Prostate gland (tissue), 2 donors: ENCODE measurements around the gene LTB. TPM values are rescaled to one million over a fixed set of nuclear protein-coding genes. Genes with fewer than 3 reads are reported as not detected.
"Not testable (repeated sequence)": the region's sequence is repeated elsewhere in the genome, so short reads cannot be mapped to it uniquely, and the experiment has no call there.

Experiments
- DNase-seq: peaks from one replicate; pipeline ENCODE4 v3.0.0-alpha.2; 2019; ENCODE audit warnings: low spot score
- H3K27ac ChIP-seq, 2 donors: fragments of 200-600 bp; sonication (generic); 2 replicates each; pipeline ENCODE4 v1.5.1; 2017 to 2019
- H3K27me3 ChIP-seq: fragments of 200-600 bp; sonication (generic); replicated peaks from 2 replicates; pipeline ENCODE4 v1.5.1; 2019; ENCODE audit not compliant: insufficient read depth
- H3K36me3 ChIP-seq, 2 donors: fragments of 200-600 bp; sonication (generic); 1 replicate in 1 of 2; 2 replicates in 1 of 2; pipeline versions ENCODE4 v1.5.1 to v1.8.1; 2017 to 2019
- H3K4me1 ChIP-seq: fragments of 200-600 bp; sonication (generic); replicated peaks from 2 replicates; pipeline ENCODE4 v1.5.1; 2019
- H3K4me3 ChIP-seq, 2 donors: fragments of 200-600 bp; sonication (generic); 2 replicates each; pipeline ENCODE4 v1.5.1; 2017 to 2019
- H3K9me3 ChIP-seq: fragments of 200-600 bp; sonication (generic); 2 replicates; pipeline ENCODE4 v1.5.1; 2017
- POLR2A ChIP-seq: fragments of 450-650 bp; IDR thresholded peaks from one replicate; pipeline ENCODE4 v1.6.1; 2016; ENCODE audit warnings: antibody characterized with exemption, mild to moderate bottlenecking
- POLR2AphosphoS5 ChIP-seq: sonication (generic); formaldehyde crosslinking; IDR thresholded peaks from one replicate; pipeline ENCODE4 v1.6.1; 2017; ENCODE audit warnings: antibody characterized with exemption
- WGBS: methylation state at CpG from one replicate; pipeline ENCODE4 v1.1.5; 2018; 5-methylcytosine and 5-hydroxymethylcytosine counted together
- intact Hi-C: fragments of 100-400 bp; cut with DNase I; formaldehyde crosslinking; loops from one replicate; pipeline ENCODE4 v1.14.2; 2022
- total RNA-seq, 2 donors: library from RNA; depleted of rRNA; stranded (reverse); fragments of >200 nt; gene quantifications; one replicate each; pipeline ENCODE4 v1.1.0, GENCODE V29; 2016
- TF ChIP-seq, protein P1 (sequence below), 4 experiments: fragments of 200-600 bp in 2 of 4; fragments of 450-650 bp in 2 of 4; sonication (generic) in 2 of 4; IDR thresholded peaks; 1 replicate in 3 of 4; 2 replicates in 1 of 4; pipeline ENCODE4 v1.5.1; 2016 to 2019; ENCODE audit warnings: antibody characterized with exemption in 4 of 4, mild to moderate bottlenecking in 2 of 4, moderate library complexity in 2 of 4

LTB gene
- total RNA-seq, 2 donors from 2014 or later = 0.97 TPM; not detected in 1

DNA sequence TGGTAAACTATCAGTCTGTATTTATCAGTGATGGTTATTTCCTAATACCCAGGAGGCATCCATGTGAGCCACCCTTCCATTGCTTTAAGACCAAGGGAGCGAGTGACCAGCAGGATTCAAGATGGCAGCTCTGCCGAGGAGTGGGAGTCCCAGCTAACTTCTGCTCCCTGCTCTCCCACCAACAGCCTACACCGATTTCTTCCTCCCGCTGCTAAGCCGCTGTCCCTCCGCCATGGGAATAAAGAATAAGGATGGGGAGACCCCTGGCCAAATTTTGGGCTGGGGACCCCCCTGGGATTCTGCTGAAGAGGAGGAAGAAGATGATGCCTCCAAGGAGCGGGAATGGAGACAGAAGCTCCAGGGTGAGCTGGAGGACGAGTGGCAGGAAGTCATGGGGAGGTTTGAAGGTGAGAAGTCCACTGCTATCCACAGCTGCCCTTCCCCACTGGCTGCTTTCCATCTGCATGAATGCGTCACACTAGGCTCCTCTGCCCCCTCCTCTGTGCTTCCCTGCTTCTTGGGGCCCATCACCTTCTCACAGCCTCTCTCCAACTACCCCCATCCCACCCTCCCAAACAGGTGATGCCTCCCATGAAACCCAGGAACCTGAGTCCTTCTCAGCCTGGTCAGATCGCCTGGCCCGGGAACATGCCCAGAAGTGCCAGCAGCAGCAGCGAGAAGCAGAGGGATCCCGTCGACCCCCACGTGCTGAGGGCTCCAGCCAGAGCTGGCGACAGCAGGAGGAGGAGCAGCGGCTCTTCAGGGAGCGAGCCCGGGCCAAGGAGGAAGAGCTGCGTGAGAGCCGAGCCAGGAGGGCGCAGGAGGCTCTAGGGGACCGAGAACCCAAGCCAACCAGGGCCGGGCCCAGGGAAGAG, 24.5 kb downstream of the LTB start:
- Histone ChIP-seq H3K27ac (no peak overlapping the region), H3K4me3 (no peak overlapping the region), H3K9me3 (no peaks in the 10 kb centered on the region), H3K4me1 (no peaks in the 10 kb centered on the region), H3K27me3 (no peaks in the 10 kb centered on the region), H3K36me3 (peaks cover 5 to 9% of the 10 kb centered on the region in 2 donors)
- 77% methylated on average over 24 of the region's 24 CpGs for WGBS
- TF ChIP-seq POLR2AphosphoS5 (no peak), POLR2A (no peak)
- TF ChIP-seq, protein P1, sequence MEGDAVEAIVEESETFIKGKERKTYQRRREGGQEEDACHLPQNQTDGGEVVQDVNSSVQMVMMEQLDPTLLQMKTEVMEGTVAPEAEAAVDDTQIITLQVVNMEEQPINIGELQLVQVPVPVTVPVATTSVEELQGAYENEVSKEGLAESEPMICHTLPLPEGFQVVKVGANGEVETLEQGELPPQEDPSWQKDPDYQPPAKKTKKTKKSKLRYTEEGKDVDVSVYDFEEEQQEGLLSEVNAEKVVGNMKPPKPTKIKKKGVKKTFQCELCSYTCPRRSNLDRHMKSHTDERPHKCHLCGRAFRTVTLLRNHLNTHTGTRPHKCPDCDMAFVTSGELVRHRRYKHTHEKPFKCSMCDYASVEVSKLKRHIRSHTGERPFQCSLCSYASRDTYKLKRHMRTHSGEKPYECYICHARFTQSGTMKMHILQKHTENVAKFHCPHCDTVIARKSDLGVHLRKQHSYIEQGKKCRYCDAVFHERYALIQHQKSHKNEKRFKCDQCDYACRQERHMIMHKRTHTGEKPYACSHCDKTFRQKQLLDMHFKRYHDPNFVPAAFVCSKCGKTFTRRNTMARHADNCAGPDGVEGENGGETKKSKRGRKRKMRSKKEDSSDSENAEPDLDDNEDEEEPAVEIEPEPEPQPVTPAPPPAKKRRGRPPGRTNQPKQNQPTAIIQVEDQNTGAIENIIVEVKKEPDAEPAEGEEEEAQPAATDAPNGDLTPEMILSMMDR (IDR thresholded peaks at IDR 0.05) = no peak
- no peak for DNase-seq
- intact Hi-C loops = no loop called here

GRCh38 chr6:31556307-31556706, 25.9 kb downstream of the LTB start:
- 68% methylated on average over 3 of the region's 3 CpGs for WGBS
- no peak overlapping the region for H3K27ac ChIP-seq
- H3K4me1 ChIP-seq = no peaks in the 10 kb centered on the region
- peaks cover 5 to 9% of the 10 kb centered on the region in 2 donors for H3K36me3 ChIP-seq
- DNase-seq = no peak
- TF ChIP-seq, protein P1 (IDR thresholded peaks at IDR 0.05) = no peak
- TF ChIP-seq POLR2AphosphoS5 = no peak
- no peak for TF ChIP-seq POLR2A
- intact Hi-C loops = no loop called here
- H3K4me3 ChIP-seq = no peak overlapping the region
- no peaks in the 10 kb centered on the region for H3K27me3 ChIP-seq
- H3K9me3 ChIP-seq = no peaks in the 10 kb centered on the region

- TF ChIP-seq, protein P1 (IDR thresholded peaks at IDR 0.05) = peak in 2 of 4 experiments; percentile 38
- H3K9me3 ChIP-seq, intact Hi-C loops, DNase-seq, H3K4me3 ChIP-seq, H3K4me1 ChIP-seq, H3K27ac ChIP-seq, H3K27me3 ChIP-seq, H3K36me3 ChIP-seq: not testable (repeated sequence)
- 55% methylated on average over 5 of the region's 5 CpGs for WGBS
These were observed 30.9 kb downstream of the LTB start for GRCh38 chr6:31551371-31551770.

DNA sequence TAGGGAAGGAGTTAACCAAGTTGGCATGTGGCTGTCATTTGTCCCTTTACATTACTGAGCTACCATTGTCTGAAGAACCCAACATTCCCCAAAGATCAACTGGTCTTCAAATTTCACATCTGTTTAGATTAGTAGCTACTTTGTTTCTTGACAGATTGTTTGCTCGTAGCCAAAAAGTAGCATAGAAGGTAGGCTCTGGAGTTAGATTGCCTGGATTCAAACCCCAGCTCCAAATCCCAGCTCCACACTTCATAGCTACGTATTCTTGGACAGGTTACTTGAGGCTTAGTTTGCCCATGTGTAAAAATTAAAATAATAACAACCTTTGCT, 33.7 kb downstream of the LTB start:
- Histone ChIP-seq H3K27ac (peak overlapping the region in 1 of 2 donors; percentile 81), H3K9me3 (no peaks in the 10 kb centered on the region), H3K4me1 (peaks cover 6% of the 10 kb centered on the region), H3K36me3 (no peaks in the 10 kb centered on the region), H3K4me3 (peak overlapping the region in 1 of 2 donors; percentile 43), H3K27me3 (no peaks in the 10 kb centered on the region)
- TF ChIP-seq, protein P1 (IDR thresholded peaks at IDR 0.05) = no peak
- no peak for TF ChIP-seq POLR2AphosphoS5
- TF ChIP-seq POLR2A = no peak
- DNase-seq = no peak
- 85% methylated on average over 2 of the region's 2 CpGs for WGBS
- intact Hi-C loops = no loop called here
